WTC11 (cell line): Measurements from ENCODE around the gene SH3BGRL3. TPM values are rescaled to one million over a fixed set of nuclear protein-coding genes. Genes with fewer than 3 reads are reported as not detected.

Experiments
- ATAC-seq: fragments of 200-7000 bp; cut with Tn5 transposase; 2 replicates; pipeline ENCODE4 v1.10.0; 2021; ENCODE audit warnings: mild to moderate bottlenecking, moderate library complexity
- CTCF ChIA-PET: fragments of 300-600 bp; sonication (Branson Sonifier 250); formaldehyde crosslinking; loops from one replicate; lab custom pipeline; 2021; ENCODE audit warnings: antibody characterized with exemption; lab: Charles Lee
- POLR2A ChIA-PET: fragments of 350-600 bp; sonication (Branson Sonifier 250); formaldehyde crosslinking; loops from one replicate; lab custom pipeline; 2021; ENCODE audit warnings: antibody characterized with exemption; lab: Charles Lee
- DNase-seq: peaks from one replicate; pipeline ENCODE4 v3.0.0; 2021; ENCODE audit warnings: low spot score
- H3K27ac Mint-ChIP-seq: 2 replicates; pipeline ENCODE4 v1.8.0; 2021; ENCODE audit warnings: mixed read lengths
- H3K27me3 Mint-ChIP-seq: 2 replicates; pipeline ENCODE4 v1.8.0; 2021; ENCODE audit warnings: low read depth, mild to moderate bottlenecking, moderate library complexity, mixed read lengths
- H3K36me3 Mint-ChIP-seq: 2 replicates; pipeline ENCODE4 v1.8.0; 2021; ENCODE audit warnings: mixed read lengths
- H3K4me1 Mint-ChIP-seq: 2 replicates; pipeline ENCODE4 v1.8.0; 2022; ENCODE audit warnings: mixed read lengths
- H3K4me3 Mint-ChIP-seq: 2 replicates; pipeline ENCODE4 v1.8.0; 2021; ENCODE audit warnings: mild to moderate bottlenecking, moderate library complexity, mixed read lengths
- H3K9me3 Mint-ChIP-seq: 2 replicates; pipeline ENCODE4 v1.8.0; 2021; ENCODE audit warnings: mixed read lengths
- AFF4 ChIP-seq: sonication (generic); formaldehyde crosslinking; IDR thresholded peaks from 2 replicates; pipeline ENCODE4 v1.8.1; 2023; ENCODE audit warnings: mild to moderate bottlenecking, missing genetic modification reagents, borderline replicate concordance
- ATF1 ChIP-seq: sonication (generic); formaldehyde crosslinking; IDR thresholded peaks from 2 replicates; pipeline ENCODE4 v1.8.1; 2023; ENCODE audit warnings: mild to moderate bottlenecking, moderate library complexity, missing genetic modification reagents
- ESRRA ChIP-seq: sonication (generic); formaldehyde crosslinking; IDR thresholded peaks from 2 replicates; pipeline ENCODE4 v1.8.1; 2022; ENCODE audit warnings: mild to moderate bottlenecking, missing genetic modification reagents, borderline replicate concordance
- ETV6 ChIP-seq: sonication (generic); formaldehyde crosslinking; IDR thresholded peaks from 2 replicates; pipeline ENCODE4 v1.8.1; 2022; ENCODE audit warnings: mild to moderate bottlenecking, missing genetic modification reagents
- FOXJ3 ChIP-seq: sonication (generic); formaldehyde crosslinking; IDR thresholded peaks from 2 replicates; pipeline ENCODE4 v1.9.0; 2021; ENCODE audit warnings: missing genetic modification reagents, mild to moderate bottlenecking, borderline replicate concordance
- IRF2 ChIP-seq: sonication (generic); formaldehyde crosslinking; IDR thresholded peaks from 2 replicates; pipeline ENCODE4 v1.8.0; 2022; ENCODE audit warnings: low read depth, missing genetic modification reagents, borderline replicate concordance
- NFYB ChIP-seq: sonication (generic); formaldehyde crosslinking; conservative IDR thresholded peaks from 2 replicates; pipeline ENCODE4 v1.8.0; 2022; ENCODE audit warnings: low read depth, missing genetic modification reagents
- PRRX2 ChIP-seq: fragments of 250-450 bp; sonication (Bioruptor Pico); IDR thresholded peaks from 2 replicates; pipeline ENCODE4 v1.8.0; 2021; ENCODE audit warnings: mild to moderate bottlenecking
- TCF7 ChIP-seq: sonication (generic); formaldehyde crosslinking; IDR thresholded peaks from 2 replicates; pipeline ENCODE4 v1.8.0; 2022; ENCODE audit warnings: mild to moderate bottlenecking, low read depth, missing genetic modification reagents, moderate library complexity
- ZNF121 ChIP-seq: sonication (generic); formaldehyde crosslinking; IDR thresholded peaks from 2 replicates; pipeline ENCODE4 v1.8.0; 2023; ENCODE audit warnings: missing genetic modification reagents
- ZNF232 ChIP-seq: sonication (generic); formaldehyde crosslinking; IDR thresholded peaks from 2 replicates; pipeline ENCODE4 v1.8.0; 2022; ENCODE audit warnings: mild to moderate bottlenecking, missing genetic modification reagents
- ZNF281 ChIP-seq: sonication (generic); formaldehyde crosslinking; IDR thresholded peaks from 2 replicates; pipeline ENCODE4 v1.8.0; 2023; ENCODE audit warnings: mild to moderate bottlenecking, missing genetic modification reagents
- ZNF396 ChIP-seq: fragments of 250-450 bp; sonication (Bioruptor Pico); IDR thresholded peaks from 2 replicates; pipeline ENCODE4 v1.8.0; 2021; ENCODE audit warnings: mild to moderate bottlenecking, moderate library complexity, borderline replicate concordance
- total RNA-seq: library from RNA; stranded (reverse); gene quantifications from 3 replicates; pipeline ENCODE4 v1.2.3, GENCODE V29; 2021
- TF ChIP-seq, protein P1 (sequence below): fragments of 250-450 bp; sonication (Bioruptor Pico); IDR thresholded peaks from 2 replicates; pipeline ENCODE4 v1.9.0; 2021; ENCODE audit warnings: mild to moderate bottlenecking
- TF ChIP-seq, protein P2 (sequence below): sonication (generic); formaldehyde crosslinking; IDR thresholded peaks from 2 replicates; pipeline ENCODE4 v1.8.0; 2022; ENCODE audit warnings: missing genetic modification reagents

Gene SH3BGRL3
- total RNA-seq, 1 experiment from 2014 or later = 70.8 TPM

DNA sequence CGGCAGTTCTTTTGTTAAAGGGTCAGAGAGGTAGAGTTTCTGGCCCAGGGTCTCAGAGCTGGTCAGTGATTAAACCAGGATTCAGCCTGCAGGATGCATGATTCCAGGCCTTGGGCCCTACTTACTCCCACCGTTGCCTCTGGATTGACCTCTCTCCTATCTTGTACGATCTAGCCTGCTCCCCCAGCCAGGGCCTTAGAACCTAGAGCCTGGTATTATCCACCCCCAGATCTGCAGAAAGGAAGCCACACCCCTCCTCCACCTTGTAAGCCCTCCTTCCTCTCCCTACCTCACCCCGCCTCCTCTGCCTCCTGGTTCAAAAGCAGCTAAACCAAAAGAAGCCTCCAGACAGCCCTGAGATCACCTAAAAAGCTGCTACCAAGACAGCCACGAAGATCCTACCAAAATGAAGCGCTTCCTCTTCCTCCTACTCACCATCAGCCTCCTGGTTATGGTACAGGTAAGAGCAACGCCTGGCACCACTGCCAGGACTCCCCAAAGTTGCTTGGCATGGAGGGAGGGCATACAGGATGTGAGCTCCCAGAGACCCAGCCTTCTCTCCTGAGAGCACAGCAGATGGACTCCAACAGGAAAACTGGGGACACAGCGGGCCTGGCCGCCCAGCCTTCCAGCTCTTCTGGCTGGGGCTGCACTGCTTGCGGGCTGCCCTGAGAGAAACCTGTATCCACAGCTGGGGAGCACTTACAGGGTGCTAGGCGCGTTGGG, 37.9 kb downstream of the SH3BGRL3 start, which contains the start of gene CD52:
Gene CD52 (plus strand): TSS at position 347 of the 726 bp plus-strand sequence. CDS start 60 bp downstream, at position 407.
- H3K27ac Mint-ChIP-seq = peak within 1 kb of the TSS; percentile 78
- POLR2A ChIA-PET = interaction anchor here (0.6 to 1.3 kb wide), 3 partner anchors 36 to 102 kb away, joined by 3 to 5 read pairs (median 4); partner anchors contain the start of gene CEP85
- TF ChIP-seq PRRX2 (no peak), FOXJ3 (no peak), ESRRA (CRISPR knock-in tag) (no peak), ZNF121 (CRISPR knock-in tag) (no peak), AFF4 (CRISPR knock-in tag) (no peak), ATF1 (CRISPR knock-in tag) (no peak), ZNF281 (CRISPR knock-in tag) (no peak)
- TF ChIP-seq, protein P1, sequence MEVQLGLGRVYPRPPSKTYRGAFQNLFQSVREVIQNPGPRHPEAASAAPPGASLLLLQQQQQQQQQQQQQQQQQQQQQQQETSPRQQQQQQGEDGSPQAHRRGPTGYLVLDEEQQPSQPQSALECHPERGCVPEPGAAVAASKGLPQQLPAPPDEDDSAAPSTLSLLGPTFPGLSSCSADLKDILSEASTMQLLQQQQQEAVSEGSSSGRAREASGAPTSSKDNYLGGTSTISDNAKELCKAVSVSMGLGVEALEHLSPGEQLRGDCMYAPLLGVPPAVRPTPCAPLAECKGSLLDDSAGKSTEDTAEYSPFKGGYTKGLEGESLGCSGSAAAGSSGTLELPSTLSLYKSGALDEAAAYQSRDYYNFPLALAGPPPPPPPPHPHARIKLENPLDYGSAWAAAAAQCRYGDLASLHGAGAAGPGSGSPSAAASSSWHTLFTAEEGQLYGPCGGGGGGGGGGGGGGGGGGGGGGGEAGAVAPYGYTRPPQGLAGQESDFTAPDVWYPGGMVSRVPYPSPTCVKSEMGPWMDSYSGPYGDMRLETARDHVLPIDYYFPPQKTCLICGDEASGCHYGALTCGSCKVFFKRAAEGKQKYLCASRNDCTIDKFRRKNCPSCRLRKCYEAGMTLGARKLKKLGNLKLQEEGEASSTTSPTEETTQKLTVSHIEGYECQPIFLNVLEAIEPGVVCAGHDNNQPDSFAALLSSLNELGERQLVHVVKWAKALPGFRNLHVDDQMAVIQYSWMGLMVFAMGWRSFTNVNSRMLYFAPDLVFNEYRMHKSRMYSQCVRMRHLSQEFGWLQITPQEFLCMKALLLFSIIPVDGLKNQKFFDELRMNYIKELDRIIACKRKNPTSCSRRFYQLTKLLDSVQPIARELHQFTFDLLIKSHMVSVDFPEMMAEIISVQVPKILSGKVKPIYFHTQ (CRISPR knock-in tag) = no peak
- H3K4me3 Mint-ChIP-seq = no peak within 1 kb of the TSS
- CTCF ChIA-PET = interaction anchor here (0.5 to 11.1 kb wide), 12 partner anchors 27 to 127 kb away, joined by 3 to 306 read pairs (median 7); partner anchors contain the start of genes CATSPER4, CEP85, LIN28A and SH3BGRL3
- peaks cover 33% of the 10 kb centered on the region for H3K4me1 Mint-ChIP-seq
- peaks cover 6% of the 10 kb centered on the region for H3K36me3 Mint-ChIP-seq
- ATAC-seq (peak; percentile 84), DNase-seq (peak; percentile 45)
- peaks cover 13% of the 10 kb centered on the region; the same call in 1 of the 2 replicates for H3K27me3 Mint-ChIP-seq
- no peaks in the 10 kb centered on the region for H3K9me3 Mint-ChIP-seq

- no peak for DNase-seq
- peaks cover 8% of the 10 kb centered on the region; the same call in 1 of the 2 replicates for H3K27me3 Mint-ChIP-seq
- ChIA-PET CTCF (interaction anchor here (0.5 to 11.1 kb wide), 12 partner anchors 27 to 128 kb away, joined by 3 to 306 read pairs (median 7); partner anchors contain the start of genes CATSPER4, CEP85, LIN28A and SH3BGRL3), POLR2A (interaction anchor here (0.6 to 1.3 kb wide), 2 partner anchors 37 to 102 kb away, joined by 4 to 5 read pairs; no protein-coding TSS in a partner anchor)
- peak overlapping the region; percentile 78; the same call in 1 of the 2 replicates for H3K27ac Mint-ChIP-seq
- peaks cover 10% of the 10 kb centered on the region for H3K36me3 Mint-ChIP-seq
- H3K4me1 Mint-ChIP-seq = peaks cover 33% of the 10 kb centered on the region
- H3K4me3 Mint-ChIP-seq = no peak overlapping the region
- ATAC-seq = no peak
- no peaks in the 10 kb centered on the region for H3K9me3 Mint-ChIP-seq
- TF ChIP-seq TCF7 (no peak), ZNF232 (no peak), ZNF396 (CRISPR knock-in tag) (no peak), IRF2 (CRISPR knock-in tag) (no peak), ETV6 (no peak), NFYB (no peak)
- TF ChIP-seq, protein P2, sequence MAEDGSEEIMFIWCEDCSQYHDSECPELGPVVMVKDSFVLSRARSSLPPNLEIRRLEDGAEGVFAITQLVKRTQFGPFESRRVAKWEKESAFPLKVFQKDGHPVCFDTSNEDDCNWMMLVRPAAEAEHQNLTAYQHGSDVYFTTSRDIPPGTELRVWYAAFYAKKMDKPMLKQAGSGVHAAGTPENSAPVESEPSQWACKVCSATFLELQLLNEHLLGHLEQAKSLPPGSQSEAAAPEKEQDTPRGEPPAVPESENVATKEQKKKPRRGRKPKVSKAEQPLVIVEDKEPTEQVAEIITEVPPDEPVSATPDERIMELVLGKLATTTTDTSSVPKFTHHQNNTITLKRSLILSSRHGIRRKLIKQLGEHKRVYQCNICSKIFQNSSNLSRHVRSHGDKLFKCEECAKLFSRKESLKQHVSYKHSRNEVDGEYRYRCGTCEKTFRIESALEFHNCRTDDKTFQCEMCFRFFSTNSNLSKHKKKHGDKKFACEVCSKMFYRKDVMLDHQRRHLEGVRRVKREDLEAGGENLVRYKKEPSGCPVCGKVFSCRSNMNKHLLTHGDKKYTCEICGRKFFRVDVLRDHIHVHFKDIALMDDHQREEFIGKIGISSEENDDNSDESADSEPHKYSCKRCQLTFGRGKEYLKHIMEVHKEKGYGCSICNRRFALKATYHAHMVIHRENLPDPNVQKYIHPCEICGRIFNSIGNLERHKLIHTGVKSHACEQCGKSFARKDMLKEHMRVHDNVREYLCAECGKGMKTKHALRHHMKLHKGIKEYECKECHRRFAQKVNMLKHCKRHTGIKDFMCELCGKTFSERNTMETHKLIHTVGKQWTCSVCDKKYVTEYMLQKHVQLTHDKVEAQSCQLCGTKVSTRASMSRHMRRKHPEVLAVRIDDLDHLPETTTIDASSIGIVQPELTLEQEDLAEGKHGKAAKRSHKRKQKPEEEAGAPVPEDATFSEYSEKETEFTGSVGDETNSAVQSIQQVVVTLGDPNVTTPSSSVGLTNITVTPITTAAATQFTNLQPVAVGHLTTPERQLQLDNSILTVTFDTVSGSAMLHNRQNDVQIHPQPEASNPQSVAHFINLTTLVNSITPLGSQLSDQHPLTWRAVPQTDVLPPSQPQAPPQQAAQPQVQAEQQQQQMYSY (CRISPR knock-in tag) = no peak
- TF ChIP-seq, protein P1 (CRISPR knock-in tag) = no peak
Observed at GRCh38 chr1:26318338-26319064, 38.6 kb downstream of the SH3BGRL3 start.
